HEK293 (cell line): ENCODE measurements around the gene NUDT16L1.

Experiments
- CTCF ChIA-PET: fragments of 350-600 bp; formaldehyde crosslinking; extraction: SDS; loops from one replicate; lab custom pipeline; 2021; ENCODE audit warnings: antibody characterized with exemption; lab: Yijun Ruan, JAX
- POLR2A ChIA-PET: fragments of 300-600 bp; formaldehyde crosslinking; extraction: SDS; loops from one replicate; lab custom pipeline; 2020; ENCODE audit warnings: antibody characterized with exemption, inconsistent platforms; lab: Yijun Ruan, JAX
- H3K27ac ChIP-seq: fragments of 200-500 bp; sonication (Bioruptor generic); 2 replicates; pipeline ENCODE4 v1.5.1; 2014; ENCODE audit warnings: low read depth, low read length, control low read depth, inconsistent platforms; ENCODE audit errors: extremely low read depth
- H3K36me3 ChIP-seq, 2 experiments: fragments of 200-500 bp in 1 of 2; sonication (Bioruptor generic) in 1 of 2; 1 replicate in 1 of 2; 2 replicates in 1 of 2; pipeline ENCODE4 v1.5.1; 2014 to 2017; ENCODE audit warnings: inconsistent platforms in 2 of 2, low read length in 2 of 2; ENCODE audit not compliant: control insufficient read depth in 2 of 2, insufficient read depth in 1 of 2
- H3K4me1 ChIP-seq: fragments of 200-500 bp; sonication (Bioruptor generic); 2 replicates; pipeline ENCODE4 v1.5.1; 2014; ENCODE audit warnings: mild to moderate bottlenecking, low read length, inconsistent platforms; ENCODE audit not compliant: control insufficient read depth, insufficient read depth
- H3K4me3 ChIP-seq: 2 replicates; pipeline ENCODE4 v1.5.1; 2011; ENCODE audit warnings: low read depth, mild to moderate bottlenecking, control low read depth, low read length, moderate library complexity
- H3K9me3 ChIP-seq: fragments of 200-500 bp; sonication (Bioruptor generic); 2 replicates; pipeline ENCODE4 v1.5.1; 2014; ENCODE audit warnings: low read depth, low read length, inconsistent platforms; ENCODE audit not compliant: control insufficient read depth, insufficient read depth
- GLIS2 ChIP-seq: fragments of 450-650 bp; formaldehyde crosslinking; IDR thresholded peaks from 2 replicates; pipeline ENCODE4 v1.5.1; 2016; ENCODE audit warnings: missing biosample characterization, missing genetic modification characterization
- SP3 ChIP-seq: fragments of 450-650 bp; formaldehyde crosslinking; IDR thresholded peaks from 2 replicates; pipeline ENCODE4 v1.5.1; 2016; ENCODE audit warnings: missing biosample characterization, missing genetic modification characterization
- ZNF121 ChIP-seq: fragments of 450-650 bp; formaldehyde crosslinking; IDR thresholded peaks from 2 replicates; pipeline ENCODE4 v1.5.1; 2016; ENCODE audit warnings: missing biosample characterization, missing genetic modification characterization
- ZNF138 ChIP-seq: fragments of 450-650 bp; formaldehyde crosslinking; IDR thresholded peaks from 2 replicates; pipeline ENCODE4 v1.5.1; 2016; ENCODE audit warnings: missing biosample characterization, missing genetic modification characterization, borderline replicate concordance
- ZNF169 ChIP-seq: fragments of 450-650 bp; formaldehyde crosslinking; IDR thresholded peaks from 2 replicates; pipeline ENCODE4 v1.5.1; 2016; ENCODE audit warnings: missing biosample characterization, missing genetic modification characterization
- ZNF274 ChIP-seq, 2 experiments: fragments of 200-500 bp in 1 of 2; fragments of 450-650 bp in 1 of 2; sonication (Bioruptor generic) in 1 of 2; formaldehyde crosslinking in 1 of 2; IDR thresholded peaks; 2 replicates each; pipeline versions ENCODE4 v1.5.1 to v1.6.1; 2014 to 2016; ENCODE audit warnings: borderline replicate concordance in 1 of 2, inconsistent platforms in 1 of 2, low read length in 1 of 2, missing biosample characterization in 1 of 2, missing genetic modification characterization in 1 of 2
- ZNF335 ChIP-seq: fragments of 450-650 bp; formaldehyde crosslinking; conservative IDR thresholded peaks from 2 replicates; pipeline ENCODE4 v1.5.1; 2016; ENCODE audit warnings: missing biosample characterization, missing genetic modification characterization
- ZNF561 ChIP-seq: fragments of 450-650 bp; IDR thresholded peaks from 2 replicates; pipeline ENCODE4 v1.5.1; 2018; ENCODE audit warnings: missing biosample characterization, missing genetic modification characterization, borderline replicate concordance
- ZNF585B ChIP-seq: fragments of 450-650 bp; formaldehyde crosslinking; IDR thresholded peaks from 2 replicates; pipeline ENCODE4 v1.5.1; 2016; ENCODE audit warnings: missing biosample characterization, missing genetic modification characterization
- ZNF600 ChIP-seq: fragments of 450-650 bp; formaldehyde crosslinking; IDR thresholded peaks from 2 replicates; pipeline ENCODE4 v1.5.1; 2016; ENCODE audit warnings: missing biosample characterization, missing genetic modification characterization
- ZNF747 ChIP-seq: fragments of 450-650 bp; formaldehyde crosslinking; IDR thresholded peaks from 2 replicates; pipeline ENCODE4 v1.5.1; 2016; ENCODE audit warnings: missing biosample characterization, missing genetic modification characterization
- ZNF792 ChIP-seq: fragments of 450-650 bp; formaldehyde crosslinking; IDR thresholded peaks from 2 replicates; pipeline ENCODE4 v1.5.1; 2016; ENCODE audit warnings: missing biosample characterization, missing genetic modification characterization
- ZNF843 ChIP-seq: fragments of 450-650 bp; formaldehyde crosslinking; IDR thresholded peaks from 2 replicates; pipeline ENCODE4 v1.5.1; 2016; ENCODE audit warnings: missing biosample characterization, missing genetic modification characterization
- ZSCAN23 ChIP-seq: fragments of 450-650 bp; formaldehyde crosslinking; IDR thresholded peaks from 2 replicates; pipeline ENCODE4 v1.5.1; 2016; ENCODE audit warnings: missing biosample characterization, missing genetic modification characterization
- ZSCAN30 ChIP-seq: fragments of 450-650 bp; IDR thresholded peaks from 2 replicates; pipeline ENCODE4 v1.5.1; 2018; ENCODE audit warnings: missing biosample characterization, mild to moderate bottlenecking, missing genetic modification characterization, moderate library complexity
- ZXDB ChIP-seq: fragments of 450-650 bp; formaldehyde crosslinking; IDR thresholded peaks from 2 replicates; pipeline ENCODE4 v1.5.1; 2016; ENCODE audit warnings: missing biosample characterization, missing genetic modification characterization
- TF ChIP-seq, protein P1 (sequence below): fragments of 450-650 bp; formaldehyde crosslinking; IDR thresholded peaks from 2 replicates; pipeline ENCODE4 v1.5.1; 2016; ENCODE audit warnings: missing biosample characterization, missing genetic modification characterization
- TF ChIP-seq, protein P2 (sequence below): fragments of 450-650 bp; formaldehyde crosslinking; IDR thresholded peaks from 2 replicates; pipeline ENCODE4 v1.5.1; 2016; ENCODE audit warnings: missing biosample characterization, missing genetic modification characterization
- TF ChIP-seq, protein P3 (sequence below): fragments of 450-650 bp; formaldehyde crosslinking; IDR thresholded peaks from 2 replicates; pipeline ENCODE4 v1.5.1; 2017; ENCODE audit warnings: missing biosample characterization, mild to moderate bottlenecking, missing genetic modification characterization, moderate library complexity
- TF ChIP-seq, protein P4 (sequence below): fragments of 450-650 bp; formaldehyde crosslinking; IDR thresholded peaks from 2 replicates; pipeline ENCODE4 v1.5.1; 2016; ENCODE audit warnings: missing biosample characterization, missing genetic modification characterization

The NUDT16L1 gene

GRCh38 chr16:4673387-4674046 is 19.8 kb upstream of the NUDT16L1 start:
- H3K36me3 ChIP-seq: peaks cover 13 to 65% of the 10 kb centered on the region in 2 experiments; a peak in 2 of 3 replicates
- POLR2A ChIA-PET: no interaction called here
- CTCF ChIA-PET: interaction anchor here (0.6 kb wide), 1 partner anchor 45 kb away, joined by 3 read pairs; no protein-coding TSS in a partner anchor
- no peaks in the 10 kb centered on the region for H3K4me1 ChIP-seq
- H3K4me3 ChIP-seq: no peak overlapping the region
- no peak overlapping the region for H3K27ac ChIP-seq
- TF ChIP-seq ZNF600 (tag by site-specific recombination) (peak; percentile 15; the same call in 1 of the 2 replicates), SP3 (tag by site-specific recombination) (no peak), ZNF274 (IDR thresholded peaks at IDR 0.05; ENCODE audit: low read length) (no peak), ZNF274 (tag by site-specific recombination; IDR thresholded peaks at IDR 0.05; ENCODE audit: borderline replicate concordance) (no peak)
- TF ChIP-seq, protein P1, sequence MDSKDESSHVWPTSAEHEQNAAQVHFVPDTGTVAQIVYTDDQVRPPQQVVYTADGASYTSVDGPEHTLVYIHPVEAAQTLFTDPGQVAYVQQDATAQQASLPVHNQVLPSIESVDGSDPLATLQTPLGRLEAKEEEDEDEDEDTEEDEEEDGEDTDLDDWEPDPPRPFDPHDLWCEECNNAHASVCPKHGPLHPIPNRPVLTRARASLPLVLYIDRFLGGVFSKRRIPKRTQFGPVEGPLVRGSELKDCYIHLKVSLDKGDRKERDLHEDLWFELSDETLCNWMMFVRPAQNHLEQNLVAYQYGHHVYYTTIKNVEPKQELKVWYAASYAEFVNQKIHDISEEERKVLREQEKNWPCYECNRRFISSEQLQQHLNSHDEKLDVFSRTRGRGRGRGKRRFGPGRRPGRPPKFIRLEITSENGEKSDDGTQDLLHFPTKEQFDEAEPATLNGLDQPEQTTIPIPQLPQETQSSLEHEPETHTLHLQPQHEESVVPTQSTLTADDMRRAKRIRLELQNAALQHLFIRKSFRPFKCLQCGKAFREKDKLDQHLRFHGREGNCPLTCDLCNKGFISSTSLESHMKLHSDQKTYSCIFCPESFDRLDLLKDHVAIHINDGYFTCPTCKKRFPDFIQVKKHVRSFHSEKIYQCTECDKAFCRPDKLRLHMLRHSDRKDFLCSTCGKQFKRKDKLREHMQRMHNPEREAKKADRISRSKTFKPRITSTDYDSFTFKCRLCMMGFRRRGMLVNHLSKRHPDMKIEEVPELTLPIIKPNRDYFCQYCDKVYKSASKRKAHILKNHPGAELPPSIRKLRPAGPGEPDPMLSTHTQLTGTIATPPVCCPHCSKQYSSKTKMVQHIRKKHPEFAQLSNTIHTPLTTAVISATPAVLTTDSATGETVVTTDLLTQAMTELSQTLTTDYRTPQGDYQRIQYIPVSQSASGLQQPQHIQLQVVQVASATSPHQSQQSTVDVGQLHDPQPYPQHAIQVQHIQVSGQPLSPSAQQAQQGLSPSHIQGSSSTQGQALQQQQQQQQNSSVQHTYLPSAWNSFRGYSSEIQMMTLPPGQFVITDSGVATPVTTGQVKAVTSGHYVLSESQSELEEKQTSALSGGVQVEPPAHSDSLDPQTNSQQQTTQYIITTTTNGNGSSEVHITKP (tag by site-specific recombination): no peak
- TF ChIP-seq, all 188 proteins: peak for 1
- no peaks in the 10 kb centered on the region for H3K9me3 ChIP-seq

DNA sequence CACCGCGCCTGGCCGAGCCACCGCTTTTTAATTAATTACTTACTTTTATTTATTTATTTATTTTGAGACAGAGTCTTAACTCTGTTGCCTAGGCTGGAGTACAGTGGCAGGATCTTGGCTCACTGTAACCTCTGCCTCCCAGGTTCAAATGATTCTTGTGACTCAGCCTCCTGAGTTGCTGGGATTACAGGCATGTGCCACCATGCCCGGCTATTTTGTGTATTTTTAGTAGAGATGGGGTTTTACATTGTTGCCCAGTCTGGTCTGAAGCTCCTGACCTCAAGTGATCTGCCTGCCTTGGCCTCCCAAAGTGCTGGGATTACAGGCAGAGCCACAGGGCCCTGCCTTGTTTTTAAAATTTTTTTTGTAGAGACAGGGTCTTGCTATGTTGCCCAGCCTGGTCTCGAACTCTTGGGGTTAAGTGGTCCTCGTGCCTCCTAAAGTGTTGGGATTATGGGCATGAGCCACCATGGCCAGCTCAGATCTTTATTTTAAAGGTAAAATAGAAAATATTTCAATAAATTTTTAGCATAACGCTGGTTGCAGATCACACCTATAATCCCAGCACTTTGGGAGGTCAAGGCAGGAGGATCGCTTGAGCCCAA is 18.3 kb upstream of the NUDT16L1 start:
- POLR2A ChIA-PET: no interaction called here

DNA sequence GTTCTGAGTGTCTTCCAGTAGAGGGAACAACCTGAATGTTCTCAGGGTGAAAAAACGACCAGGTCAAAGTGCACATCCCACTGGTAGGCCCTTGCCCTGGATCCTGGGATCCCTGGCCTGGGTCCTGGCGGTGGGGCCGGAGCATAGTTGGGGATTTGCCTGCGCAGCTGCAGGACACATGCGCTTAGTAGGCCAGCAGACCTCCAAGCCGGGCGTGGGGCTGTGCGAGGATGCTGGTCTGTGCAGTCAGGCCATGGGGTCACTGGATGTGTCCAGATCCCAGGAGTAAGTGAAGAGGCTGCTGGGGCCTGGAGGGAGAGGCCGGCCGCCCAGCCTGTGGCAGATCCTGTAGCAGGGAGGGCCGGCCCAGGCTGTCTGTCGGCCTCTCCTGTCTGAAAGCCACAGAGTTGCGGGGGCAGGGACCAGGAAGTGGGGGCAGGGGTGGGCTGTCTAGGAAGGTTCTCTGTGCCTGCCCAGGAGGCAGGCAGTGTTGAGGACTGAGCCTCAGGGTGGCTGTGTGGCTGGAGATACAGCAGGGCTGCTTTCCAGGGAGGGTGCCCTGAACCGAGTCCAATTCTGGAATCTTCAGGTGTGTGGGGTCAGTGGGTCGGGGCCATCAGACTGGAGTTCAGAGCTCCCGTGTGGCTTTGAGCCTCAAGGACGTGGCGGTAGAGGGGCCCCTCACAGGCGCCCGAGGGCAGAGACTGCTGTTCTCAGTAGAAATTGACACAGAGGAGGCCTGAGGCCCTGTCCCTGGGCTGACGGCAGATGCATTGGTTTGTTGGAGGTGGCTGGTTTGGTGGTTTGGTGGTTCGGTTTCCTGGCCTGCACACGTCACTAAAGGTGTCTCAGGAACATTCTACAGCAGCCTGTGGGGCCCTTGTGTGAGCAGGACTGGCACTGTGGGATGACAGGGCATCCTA is 17.2 kb upstream of the NUDT16L1 start:
- Histone ChIP-seq H3K4me3 (no peak overlapping the region), H3K9me3 (no peaks in the 10 kb centered on the region), H3K27ac (no peak overlapping the region), H3K4me1 (no peaks in the 10 kb centered on the region), H3K36me3 (peaks cover 5 to 63% of the 10 kb centered on the region in 2 experiments; a peak in 2 of 3 replicates)
- POLR2A ChIA-PET: interaction anchor here (0.5 kb wide), 1 partner anchor 86 kb away, joined by 3 read pairs; no protein-coding TSS in a partner anchor
- CTCF ChIA-PET: interaction anchor here (0.6 kb wide), 1 partner anchor 157 kb away, joined by 4 read pairs; no protein-coding TSS in a partner anchor
- TF ChIP-seq, protein P2, sequence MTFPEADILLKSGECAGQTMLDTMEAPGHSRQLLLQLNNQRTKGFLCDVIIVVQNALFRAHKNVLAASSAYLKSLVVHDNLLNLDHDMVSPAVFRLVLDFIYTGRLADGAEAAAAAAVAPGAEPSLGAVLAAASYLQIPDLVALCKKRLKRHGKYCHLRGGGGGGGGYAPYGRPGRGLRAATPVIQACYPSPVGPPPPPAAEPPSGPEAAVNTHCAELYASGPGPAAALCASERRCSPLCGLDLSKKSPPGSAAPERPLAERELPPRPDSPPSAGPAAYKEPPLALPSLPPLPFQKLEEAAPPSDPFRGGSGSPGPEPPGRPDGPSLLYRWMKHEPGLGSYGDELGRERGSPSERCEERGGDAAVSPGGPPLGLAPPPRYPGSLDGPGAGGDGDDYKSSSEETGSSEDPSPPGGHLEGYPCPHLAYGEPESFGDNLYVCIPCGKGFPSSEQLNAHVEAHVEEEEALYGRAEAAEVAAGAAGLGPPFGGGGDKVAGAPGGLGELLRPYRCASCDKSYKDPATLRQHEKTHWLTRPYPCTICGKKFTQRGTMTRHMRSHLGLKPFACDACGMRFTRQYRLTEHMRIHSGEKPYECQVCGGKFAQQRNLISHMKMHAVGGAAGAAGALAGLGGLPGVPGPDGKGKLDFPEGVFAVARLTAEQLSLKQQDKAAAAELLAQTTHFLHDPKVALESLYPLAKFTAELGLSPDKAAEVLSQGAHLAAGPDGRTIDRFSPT (tag by site-specific recombination): no peak
- TF ChIP-seq ZNF561 (tag by site-specific recombination) (no peak), ZSCAN23 (tag by site-specific recombination) (no peak), ZXDB (no peak), GLIS2 (tag by site-specific recombination) (no peak), ZNF138 (no peak), ZNF843 (no peak), ZNF335 (no peak), ZSCAN30 (no peak), ZNF747 (tag by site-specific recombination) (no peak)
- TF ChIP-seq, protein P3, sequence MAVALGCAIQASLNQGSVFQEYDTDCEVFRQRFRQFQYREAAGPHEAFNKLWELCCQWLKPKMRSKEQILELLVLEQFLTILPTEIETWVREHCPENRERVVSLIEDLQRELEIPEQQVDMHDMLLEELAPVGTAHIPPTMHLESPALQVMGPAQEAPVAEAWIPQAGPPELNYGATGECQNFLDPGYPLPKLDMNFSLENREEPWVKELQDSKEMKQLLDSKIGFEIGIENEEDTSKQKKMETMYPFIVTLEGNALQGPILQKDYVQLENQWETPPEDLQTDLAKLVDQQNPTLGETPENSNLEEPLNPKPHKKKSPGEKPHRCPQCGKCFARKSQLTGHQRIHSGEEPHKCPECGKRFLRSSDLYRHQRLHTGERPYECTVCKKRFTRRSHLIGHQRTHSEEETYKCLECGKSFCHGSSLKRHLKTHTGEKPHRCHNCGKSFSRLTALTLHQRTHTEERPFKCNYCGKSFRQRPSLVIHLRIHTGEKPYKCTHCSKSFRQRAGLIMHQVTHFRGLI (tag by site-specific recombination): no peak
- TF ChIP-seq, protein P4, sequence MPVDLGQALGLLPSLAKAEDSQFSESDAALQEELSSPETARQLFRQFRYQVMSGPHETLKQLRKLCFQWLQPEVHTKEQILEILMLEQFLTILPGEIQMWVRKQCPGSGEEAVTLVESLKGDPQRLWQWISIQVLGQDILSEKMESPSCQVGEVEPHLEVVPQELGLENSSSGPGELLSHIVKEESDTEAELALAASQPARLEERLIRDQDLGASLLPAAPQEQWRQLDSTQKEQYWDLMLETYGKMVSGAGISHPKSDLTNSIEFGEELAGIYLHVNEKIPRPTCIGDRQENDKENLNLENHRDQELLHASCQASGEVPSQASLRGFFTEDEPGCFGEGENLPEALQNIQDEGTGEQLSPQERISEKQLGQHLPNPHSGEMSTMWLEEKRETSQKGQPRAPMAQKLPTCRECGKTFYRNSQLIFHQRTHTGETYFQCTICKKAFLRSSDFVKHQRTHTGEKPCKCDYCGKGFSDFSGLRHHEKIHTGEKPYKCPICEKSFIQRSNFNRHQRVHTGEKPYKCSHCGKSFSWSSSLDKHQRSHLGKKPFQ: no peak

More for the DNA sequence above, 18.3 kb upstream of the NUDT16L1 start:
- H3K4me1 ChIP-seq: no peaks in the 10 kb centered on the region
- CTCF ChIA-PET: interaction anchor here (0.5 to 0.6 kb wide), 2 partner anchors 142 to 156 kb away, joined by 3 to 4 read pairs; no protein-coding TSS in a partner anchor
- no peak overlapping the region for H3K27ac ChIP-seq
- no peaks in the 10 kb centered on the region for H3K9me3 ChIP-seq
- peaks cover 5 to 63% of the 10 kb centered on the region in 2 experiments; a peak in 2 of 3 replicates for H3K36me3 ChIP-seq
- H3K4me3 ChIP-seq: no peak overlapping the region
- TF ChIP-seq ZNF121 (tag by site-specific recombination) (peak; percentile 78), ZNF585B (tag by site-specific recombination) (no peak), ZNF169 (no peak), ZNF792 (tag by site-specific recombination) (no peak)
